ENCODE measurements around the gene LAMB4.

- TF ChIP-seq CTCF (IDR thresholded peaks at IDR 0.05) (no peak), EZH2 (IDR thresholded peaks at IDR 0.05; ENCODE audit: borderline replicate concordance, insufficient read depth, low read depth, low read length, poor library complexity, severe bottlenecking) (no peak)
Measured at GRCh38 chr7:108090791-108091460, 39.2 kb downstream of the LAMB4 start.
